Activated naive CD8-positive, alpha-beta T cell (primary cell): ENCODE results near the gene GDNF.
"Not testable (repeated sequence)": the region's sequence is repeated elsewhere in the genome, so short reads cannot be mapped to it uniquely, and the experiment has no call there.

ENCODE experiments used
- H3K27ac Mint-ChIP-seq: one replicate; pipeline ENCODE4 v1.8.0; 2021; ENCODE audit warnings: mixed read lengths
- H3K27me3 Mint-ChIP-seq: one replicate; pipeline ENCODE4 v1.8.0; 2021; ENCODE audit warnings: mixed read lengths
- H3K36me3 Mint-ChIP-seq: one replicate; pipeline ENCODE4 v1.8.0; 2021; ENCODE audit warnings: mixed read lengths
- H3K4me1 Mint-ChIP-seq: one replicate; pipeline ENCODE4 v1.8.0; 2021; ENCODE audit warnings: low read depth, mixed read lengths
- H3K4me3 Mint-ChIP-seq: one replicate; pipeline ENCODE4 v1.8.0; 2021; ENCODE audit warnings: mild to moderate bottlenecking, mixed read lengths
- H3K9me3 Mint-ChIP-seq: one replicate; pipeline ENCODE4 v1.8.0; 2021; ENCODE audit warnings: low read depth, mixed read lengths

The GDNF gene

GRCh38 chr5:37814699-37815098, 25.1 kb downstream of the GDNF start:
- Mint-ChIP-seq H3K36me3 (peaks cover 2% of the 10 kb centered on the region), H3K9me3 (no peaks in the 10 kb centered on the region)

GRCh38 chr5:37812365-37812764, 27.5 kb downstream of the GDNF start:
- Mint-ChIP-seq H3K36me3 (peaks cover 2% of the 10 kb centered on the region), H3K27me3 (peaks cover 8% of the 10 kb centered on the region), H3K9me3 (no peaks in the 10 kb centered on the region), H3K4me3 (no peak overlapping the region), H3K4me1 (no peaks in the 10 kb centered on the region), H3K27ac (no peak overlapping the region)

More at GRCh38 chr5:37814699-37815098, 25.1 kb downstream of the GDNF start:
- Mint-ChIP-seq H3K4me1 (no peaks in the 10 kb centered on the region), H3K27ac (no peak overlapping the region), H3K4me3 (no peak overlapping the region), H3K27me3 (peaks cover 7% of the 10 kb centered on the region)

DNA sequence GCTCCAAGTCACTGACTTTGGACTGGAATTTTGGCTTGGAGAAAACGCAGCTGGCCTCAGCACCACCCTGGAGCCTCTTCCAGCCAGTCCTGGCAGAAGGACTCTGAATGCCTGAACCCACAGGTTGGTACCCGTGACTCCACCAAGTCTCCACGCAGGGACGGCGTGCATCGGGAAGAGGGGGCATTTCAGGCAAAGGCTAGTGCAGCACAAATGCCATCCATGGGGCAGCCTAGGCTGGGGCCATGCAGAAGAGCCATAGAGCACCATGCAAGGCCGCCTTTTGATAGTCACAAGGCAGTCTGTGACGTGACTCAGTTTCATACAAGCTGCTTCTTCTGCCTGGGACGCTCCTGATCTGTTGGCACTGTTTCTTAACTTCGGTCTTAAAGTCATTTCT, 28.0 kb downstream of the GDNF start:
- H3K9me3 Mint-ChIP-seq = no peaks in the 10 kb centered on the region

DNA sequence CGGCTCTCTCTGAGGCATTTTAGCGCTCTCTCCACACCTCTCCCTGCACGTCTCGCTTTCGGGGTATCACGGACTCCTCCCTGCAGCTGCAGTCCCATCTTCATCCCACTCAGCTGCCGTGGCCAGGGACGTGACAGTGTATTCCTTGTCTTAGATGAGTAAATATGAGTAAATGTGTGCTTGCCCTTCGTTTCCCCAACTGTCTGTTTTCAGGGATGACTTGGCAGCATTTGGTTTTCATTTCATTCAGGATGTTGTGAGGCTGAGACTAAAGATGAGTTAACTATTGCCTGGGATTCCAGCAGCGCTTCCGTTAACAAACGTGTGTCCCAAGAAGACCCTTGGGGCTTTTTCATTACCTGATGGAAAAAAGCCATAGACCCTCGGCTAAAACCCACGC, 29.5 kb downstream of the GDNF start:
- Mint-ChIP-seq H3K36me3 (no peaks in the 10 kb centered on the region), H3K27me3 (peaks cover 8% of the 10 kb centered on the region), H3K4me3 (no peak overlapping the region), H3K4me1 (no peaks in the 10 kb centered on the region), H3K27ac (no peak overlapping the region), H3K9me3 (no peaks in the 10 kb centered on the region)

More for the DNA sequence above, 28.0 kb downstream of the GDNF start:
- Mint-ChIP-seq H3K4me1 (no peaks in the 10 kb centered on the region), H3K27ac (no peak overlapping the region), H3K4me3 (no peak overlapping the region), H3K27me3 (peaks cover 8% of the 10 kb centered on the region), H3K36me3 (peaks cover 2% of the 10 kb centered on the region)

DNA sequence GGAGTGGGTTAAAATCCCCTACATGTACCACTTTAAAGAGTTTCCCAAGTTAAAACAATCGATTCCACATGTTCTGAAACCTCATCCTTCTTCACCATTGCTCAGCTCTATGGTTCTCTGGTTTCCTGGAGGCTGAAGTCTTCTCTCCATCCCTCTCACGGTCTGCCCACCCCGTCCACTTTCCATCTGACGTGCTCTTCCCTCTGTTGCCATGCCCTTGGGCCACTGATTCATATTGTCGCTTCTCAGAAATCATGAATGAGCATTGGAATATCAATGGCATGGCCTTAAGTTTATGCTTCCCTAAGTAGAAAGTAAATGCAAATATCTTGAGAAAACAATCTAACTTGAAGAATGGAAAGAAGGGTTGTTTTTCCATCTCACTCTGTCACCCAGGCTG, 30.9 kb downstream of the GDNF start:
- Mint-ChIP-seq H3K36me3 (no peaks in the 10 kb centered on the region), H3K9me3 (no peaks in the 10 kb centered on the region), H3K4me1 (no peaks in the 10 kb centered on the region), H3K27ac (no peak overlapping the region), H3K4me3 (no peak overlapping the region), H3K27me3 (peaks cover 8% of the 10 kb centered on the region)

- no peak overlapping the region for H3K4me3 Mint-ChIP-seq
- no peaks in the 10 kb centered on the region for H3K9me3 Mint-ChIP-seq
- H3K4me1 Mint-ChIP-seq = no peaks in the 10 kb centered on the region
- H3K36me3 Mint-ChIP-seq = no peaks in the 10 kb centered on the region
- H3K27ac Mint-ChIP-seq = no peak overlapping the region
- H3K27me3 Mint-ChIP-seq = peaks cover 10% of the 10 kb centered on the region
These were observed 32.1 kb downstream of the GDNF start for GRCh38 chr5:37807621-37808301.

- peaks cover 10% of the 10 kb centered on the region for H3K27me3 Mint-ChIP-seq
- no peaks in the 10 kb centered on the region for H3K9me3 Mint-ChIP-seq
- H3K27ac Mint-ChIP-seq = no peak overlapping the region
- H3K4me1 Mint-ChIP-seq = no peaks in the 10 kb centered on the region
- no peaks in the 10 kb centered on the region for H3K36me3 Mint-ChIP-seq
- H3K4me3 Mint-ChIP-seq = no peak overlapping the region
These were observed 32.8 kb downstream of the GDNF start for GRCh38 chr5:37807015-37807414.

- H3K4me1 Mint-ChIP-seq = no peaks in the 10 kb centered on the region
These were observed 33.4 kb downstream of the GDNF start for GRCh38 chr5:37806476-37806875.

DNA sequence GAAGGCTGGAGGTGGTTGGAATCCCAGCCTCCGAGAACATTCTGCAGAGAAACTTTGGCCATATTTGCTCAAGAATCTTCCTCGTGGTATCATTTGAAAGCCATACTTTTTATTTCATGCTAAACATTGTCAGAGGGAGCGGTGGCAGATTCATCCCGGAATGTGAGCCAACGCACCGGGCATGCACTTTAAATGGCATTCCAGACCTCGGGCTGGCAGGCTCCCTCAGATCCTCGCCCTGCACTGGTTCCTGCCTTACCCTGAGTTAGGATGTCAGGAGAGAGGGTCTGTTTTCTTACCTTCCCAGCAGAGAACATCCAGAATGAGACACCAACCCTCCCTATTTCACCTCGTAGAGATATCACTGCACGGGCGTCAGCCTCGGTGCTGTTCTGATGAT, 33.8 kb downstream of the GDNF start:
- H3K27ac Mint-ChIP-seq = no peak overlapping the region
- H3K27me3 Mint-ChIP-seq = peaks cover 10% of the 10 kb centered on the region
- no peaks in the 10 kb centered on the region for H3K36me3 Mint-ChIP-seq
- H3K4me3 Mint-ChIP-seq = no peak overlapping the region
- no peaks in the 10 kb centered on the region for H3K4me1 Mint-ChIP-seq
- H3K9me3 Mint-ChIP-seq = no peaks in the 10 kb centered on the region

More at GRCh38 chr5:37806476-37806875, 33.4 kb downstream of the GDNF start:
- Mint-ChIP-seq H3K9me3 (no peaks in the 10 kb centered on the region), H3K36me3 (no peaks in the 10 kb centered on the region), H3K27ac (no peak overlapping the region), H3K27me3 (peaks cover 10% of the 10 kb centered on the region), H3K4me3 (no peak overlapping the region)

- H3K9me3 Mint-ChIP-seq = no peaks in the 10 kb centered on the region
- no peaks in the 10 kb centered on the region for H3K4me1 Mint-ChIP-seq
- no peak overlapping the region for H3K27ac Mint-ChIP-seq
These were observed 35.4 kb downstream of the GDNF start for GRCh38 chr5:37804401-37804800.

DNA sequence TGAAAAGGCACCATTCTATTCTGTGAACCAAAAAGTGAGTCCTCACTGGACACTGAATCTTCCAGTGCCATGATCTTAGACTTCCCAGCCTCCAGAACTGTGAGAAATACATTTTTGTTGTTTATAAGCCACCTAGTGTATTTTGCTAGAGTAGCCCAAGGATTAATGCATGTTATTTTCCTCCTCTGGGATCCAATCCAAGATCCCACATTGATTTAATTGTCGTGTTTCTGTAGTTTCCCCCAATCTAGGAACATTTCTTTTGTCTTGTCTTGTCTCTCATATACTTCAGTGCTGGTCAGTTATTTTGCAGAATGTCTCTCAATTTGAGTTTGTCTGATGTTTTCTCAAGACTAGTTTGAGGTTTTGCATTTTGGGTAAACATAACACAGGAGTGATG, 36.4 kb downstream of the GDNF start:
- no peak overlapping the region for H3K27ac Mint-ChIP-seq

More at GRCh38 chr5:37804401-37804800, 35.4 kb downstream of the GDNF start:
- H3K4me3 Mint-ChIP-seq = no peak overlapping the region
- peaks cover 9% of the 10 kb centered on the region for H3K27me3 Mint-ChIP-seq
- H3K36me3 Mint-ChIP-seq = no peaks in the 10 kb centered on the region

GRCh38 chr5:37801521-37801920, 38.3 kb downstream of the GDNF start:
- Mint-ChIP-seq H3K36me3 (no peaks in the 10 kb centered on the region), H3K4me3 (no peak overlapping the region)

More for the DNA sequence above, 36.4 kb downstream of the GDNF start:
- peaks cover 7% of the 10 kb centered on the region for H3K27me3 Mint-ChIP-seq
- no peak overlapping the region for H3K4me3 Mint-ChIP-seq
- H3K4me1 Mint-ChIP-seq = no peaks in the 10 kb centered on the region
- no peaks in the 10 kb centered on the region for H3K9me3 Mint-ChIP-seq
- no peaks in the 10 kb centered on the region for H3K36me3 Mint-ChIP-seq

DNA sequence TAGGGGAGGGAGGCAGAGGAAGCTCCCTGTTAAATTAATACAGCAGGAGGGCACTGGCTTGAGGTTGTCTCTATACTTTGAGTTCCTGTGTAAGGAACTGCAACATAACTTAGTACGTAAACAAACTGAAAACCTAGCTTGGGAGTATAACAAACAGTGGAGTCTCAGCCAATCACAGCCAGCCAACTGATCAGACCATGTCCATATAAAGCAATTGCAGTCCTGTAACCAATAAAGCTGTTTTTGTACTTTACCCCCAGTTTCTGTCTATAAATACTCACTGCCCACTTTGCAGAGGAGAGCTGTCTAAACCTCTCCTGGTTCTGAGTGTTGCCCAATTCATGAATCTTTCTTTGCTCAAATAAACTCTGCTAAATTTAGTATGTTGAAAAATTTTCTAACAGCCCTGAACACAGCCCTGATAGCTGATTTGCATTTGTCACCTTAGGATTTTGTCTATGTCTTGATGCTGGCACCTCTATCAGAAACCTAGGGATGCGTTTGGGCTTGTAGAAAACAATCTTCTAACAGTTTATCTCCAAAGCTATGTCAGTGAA, 39.9 kb downstream of the GDNF start:
- Mint-ChIP-seq H3K4me1 (no peaks in the 10 kb centered on the region), H3K4me3 (no peak overlapping the region), H3K36me3 (no peaks in the 10 kb centered on the region)

More at GRCh38 chr5:37801521-37801920, 38.3 kb downstream of the GDNF start:
- Mint-ChIP-seq H3K27ac (no peak overlapping the region), H3K9me3 (no peaks in the 10 kb centered on the region), H3K27me3 (peaks cover 7% of the 10 kb centered on the region), H3K4me1 (no peaks in the 10 kb centered on the region)

DNA sequence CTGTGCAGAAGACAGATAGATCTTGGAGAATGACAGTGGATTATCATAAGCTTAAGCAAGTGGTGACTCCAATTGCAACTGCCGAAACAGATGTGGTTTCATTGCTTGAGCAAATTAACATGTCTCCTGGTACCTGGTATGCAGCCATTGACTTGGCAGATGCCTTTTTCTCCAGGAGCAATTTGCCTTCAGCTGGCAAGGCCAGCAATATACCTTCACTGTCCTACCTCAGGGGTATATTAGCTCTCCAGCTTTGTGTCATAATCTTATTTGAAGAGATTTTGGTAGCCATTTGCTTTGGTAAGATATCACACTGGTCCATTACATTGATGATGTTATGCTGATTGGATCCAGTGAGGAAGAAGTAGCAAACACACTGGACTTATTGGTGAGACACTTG, 43.4 kb downstream of the GDNF start:
- not testable (repeated sequence) for H3K4me3 Mint-ChIP-seq, H3K27ac Mint-ChIP-seq, H3K9me3 Mint-ChIP-seq, H3K36me3 Mint-ChIP-seq, H3K27me3 Mint-ChIP-seq, H3K4me1 Mint-ChIP-seq

More for the DNA sequence above, 39.9 kb downstream of the GDNF start:
- Mint-ChIP-seq H3K27ac (no peak overlapping the region), H3K27me3 (peaks cover 7% of the 10 kb centered on the region), H3K9me3 (no peaks in the 10 kb centered on the region)

- not testable (repeated sequence) for H3K27me3 Mint-ChIP-seq, H3K27ac Mint-ChIP-seq, H3K4me1 Mint-ChIP-seq, H3K4me3 Mint-ChIP-seq, H3K36me3 Mint-ChIP-seq, H3K9me3 Mint-ChIP-seq
These were observed 44.5 kb downstream of the GDNF start for GRCh38 chr5:37795292-37795691.
